GM12878 (cell line): ENCODE measurements around the gene MGAT1. TPM values are rescaled to one million over a fixed set of nuclear protein-coding genes. Genes with fewer than 3 reads are reported as not detected.

ENCODE experiments used
- ATAC-seq: fragments of 200-7000 bp; cut with Tn5 transposase; 3 replicates; pipeline ENCODE4 v1.9.1; 2020; ENCODE audit warnings: mild to moderate bottlenecking, moderate library complexity
- BruUV-seq: library from RNA; stranded (reverse); fragments of 400-500 nt; replicated peaks from 2 replicates; lab custom pipeline; 2021; lab: Mats Ljungman, UMichigan
- CTCF ChIA-PET: fragments of 300-600 bp; sonication (Branson Sonifier 250); formaldehyde crosslinking; extraction: SDS; loops from one replicate; lab custom pipeline; 2021; ENCODE audit warnings: inconsistent platforms; lab: Yijun Ruan, JAX
- POLR2A ChIA-PET: fragments of 350-600 bp; formaldehyde crosslinking; extraction: SDS; loops from one replicate; lab custom pipeline; 2021; ENCODE audit warnings: inconsistent platforms; lab: Charles Lee
- RAD21 ChIA-PET: fragments of 300-600 bp; sonication (Branson Sonifier 250); formaldehyde crosslinking; loops from one replicate; lab custom pipeline; 2023; ENCODE audit warnings: antibody characterized with exemption; ENCODE audit not compliant: unreplicated experiment; lab: Charles Lee
- SMC1A ChIA-PET: fragments of 300-600 bp; sonication (Branson Sonifier 250); formaldehyde crosslinking; loops from one replicate; lab custom pipeline; 2023; ENCODE audit not compliant: unreplicated experiment, uncharacterized antibody; lab: Charles Lee
- DNase-seq: peaks from one replicate; pipeline ENCODE4 v3.0.0-alpha.2; 2011; ENCODE audit warnings: low read depth, low spot score
- FAIRE-seq: peaks from 3 replicates; lab custom pipeline; 2011; peaks lifted over from hg19 to GRCh38; lab: Jason Lieb, UNC
- H2AFZ ChIP-seq: 2 replicates; pipeline ENCODE4 v1.6.0; 2011; ENCODE audit warnings: low read depth, low read length, control low read depth; ENCODE audit not compliant: control insufficient read depth
- H3K27ac ChIP-seq: 2 replicates; pipeline ENCODE4 v1.5.1; 2011; ENCODE audit warnings: control low read depth; ENCODE audit not compliant: control insufficient read depth, insufficient read depth
- H3K27me3 ChIP-seq, 2 experiments: replicated peaks in 1 of 2; 2 replicates each; pipeline versions ENCODE4 v1.6.0 to v1.6.1; 2011; ENCODE audit warnings: low read length in 1 of 2; ENCODE audit not compliant: control insufficient read depth in 2 of 2, insufficient read depth in 2 of 2
- H3K36me3 ChIP-seq, 2 experiments: 2 replicates each; pipeline ENCODE4 v1.5.1; 2011; ENCODE audit warnings: low read length in 1 of 2; ENCODE audit not compliant: control insufficient read depth in 2 of 2, insufficient read depth in 2 of 2
- H3K4me1 ChIP-seq: 2 replicates; pipeline ENCODE4 v1.6.1; 2011; ENCODE audit warnings: mild to moderate bottlenecking, low read length, moderate library complexity, mixed read lengths; ENCODE audit not compliant: control insufficient read depth, insufficient read depth
- H3K4me2 ChIP-seq: 2 replicates; pipeline ENCODE4 v1.6.0; 2011; ENCODE audit warnings: control low read depth; ENCODE audit not compliant: control insufficient read depth, insufficient read depth
- H3K4me3 ChIP-seq: fragments of 200-600 bp; sonication (generic); 2 replicates; pipeline ENCODE4 v1.5.1; 2016
- H3K79me2 ChIP-seq: 2 replicates; pipeline ENCODE4 v1.6.0; 2011; ENCODE audit warnings: low read length; ENCODE audit not compliant: control insufficient read depth, insufficient read depth
- H3K9ac ChIP-seq: 2 replicates; pipeline ENCODE4 v1.8.0; 2011; ENCODE audit warnings: low read length, control low read depth, mixed read lengths; ENCODE audit not compliant: control insufficient read depth, insufficient read depth
- H3K9me3 ChIP-seq: replicated peaks from 3 replicates; pipeline ENCODE4 v1.5.1; 2011; ENCODE audit warnings: mild to moderate bottlenecking, low read length; ENCODE audit not compliant: control insufficient read depth, insufficient read depth
- H4K20me1 ChIP-seq: 2 replicates; pipeline ENCODE4 v1.6.0; 2011; ENCODE audit not compliant: control insufficient read depth, insufficient read depth
- CBFB ChIP-seq: IDR thresholded peaks from 2 replicates; pipeline ENCODE4 v1.6.1; 2016; ENCODE audit warnings: antibody characterized with exemption, low read depth
- CHD4 ChIP-seq: fragments of 200-600 bp; sonication (generic); IDR thresholded peaks from 2 replicates; pipeline ENCODE4 v1.6.1; 2016; ENCODE audit warnings: mild to moderate bottlenecking
- E2F4 ChIP-seq: IDR thresholded peaks from 2 replicates; pipeline ENCODE4 v1.6.1; 2012; ENCODE audit warnings: low read depth, low read length, improper control_type of control experiment
- HDAC6 ChIP-seq: fragments of 200-600 bp; sonication (generic); IDR thresholded peaks from one replicate; pipeline ENCODE4 v1.8.0; 2017; ENCODE audit warnings: antibody characterized with exemption; ENCODE audit not compliant: unreplicated experiment
- HDGF ChIP-seq: fragments of 450-650 bp; IDR thresholded peaks from 2 replicates; pipeline ENCODE4 v1.6.1; 2016; ENCODE audit warnings: antibody characterized with exemption
- KDM1A ChIP-seq: fragments of 200-600 bp; sonication (generic); IDR thresholded peaks from 2 replicates; pipeline ENCODE4 v1.6.1; 2016; ENCODE audit warnings: borderline replicate concordance
- MAX ChIP-seq: IDR thresholded peaks from 2 replicates; pipeline ENCODE4 v1.6.1; 2012; ENCODE audit warnings: low read depth, low read length, improper control_type of control experiment
- MYC ChIP-seq: IDR thresholded peaks from 2 replicates; pipeline ENCODE4 v1.6.1; 2011; ENCODE audit warnings: mild to moderate bottlenecking, low read length, moderate library complexity, inconsistent platforms; ENCODE audit not compliant: insufficient read depth, insufficient replicate concordance, insufficient read length, severe bottlenecking
- NBN ChIP-seq: fragments of 450-650 bp; IDR thresholded peaks from 2 replicates; pipeline ENCODE4 v1.6.1; 2016
- NR2F1 ChIP-seq: fragments of 450-650 bp; conservative IDR thresholded peaks from 2 replicates; pipeline ENCODE4 v1.6.1; 2017; ENCODE audit warnings: mild to moderate bottlenecking
- PRDM15 ChIP-seq: fragments of 450-650 bp; formaldehyde crosslinking; IDR thresholded peaks from 2 replicates; pipeline ENCODE4 v1.4.0; 2020; ENCODE audit warnings: mild to moderate bottlenecking, moderate library complexity
- SKIL ChIP-seq: fragments of 450-650 bp; IDR thresholded peaks from 2 replicates; pipeline ENCODE4 v1.6.1; 2017; ENCODE audit warnings: mild to moderate bottlenecking, low read depth, inconsistent platforms; ENCODE audit not compliant: poor library complexity, severe bottlenecking
- SMC3 ChIP-seq: IDR thresholded peaks from 2 replicates; pipeline ENCODE4 v1.6.1; 2011; ENCODE audit warnings: low read length, improper control_type of control experiment, borderline replicate concordance
- SUZ12 ChIP-seq: fragments of 200-600 bp; sonication (generic); IDR thresholded peaks from one replicate; pipeline ENCODE4 v1.6.1; 2018; ENCODE audit warnings: antibody characterized with exemption, mild to moderate bottlenecking; ENCODE audit not compliant: unreplicated experiment
- WGBS: methylation state at CpG from one replicate; pipeline ENCODE4 v1.1.6; 2016; ENCODE audit warnings: low lambda C conversion rate; ENCODE audit not compliant: insufficient replicate concordance, insufficient coverage; ENCODE audit errors: missing lambda C conversion rate; 5-methylcytosine and 5-hydroxymethylcytosine counted together
- in situ Hi-C: fragments of 300-500 bp; cut with MboI; formaldehyde crosslinking; loops from 9 replicates; pipeline ENCODE4 v1.14.3; 2018; ENCODE audit warnings: mixed read lengths
- intact Hi-C: fragments of 100-400 bp; cut with micrococcal nuclease; formaldehyde crosslinking; loops from one replicate; pipeline ENCODE4 v1.14.2; 2022; ENCODE audit not compliant: unreplicated experiment
- polyA plus RNA-seq, 11 experiments: library from polyadenylated mRNA; depleted of rRNA in 4 of 11; unstranded in 6 of 11; stranded (reverse) in 5 of 11; fragments of >200 nt; fragmentation: Nextera tagmentation in 4 of 11; fragmentation: Illumina TruSeq in 1 of 11; extraction: Ambion mirVana in 4 of 11; extraction: Trizol in 1 of 11; gene quantifications; 1 replicate in 1 of 11; 2 replicates in 10 of 11; pipeline versions ENCODE4 v1.2.1 to v1.2.3, GENCODE V29; 2011 to 2016; ENCODE audit warnings: inconsistent platforms in 2 of 11, missing spikeins in 2 of 11, low read depth in 1 of 11
- total RNA-seq, 4 experiments: library from RNA; depleted of rRNA in 3 of 4; stranded (reverse); fragments of >200 nt in 3 of 4; fragmentation: Illumina TruSeq in 1 of 4; extraction: Trizol in 1 of 4; gene quantifications; 2 replicates each; pipeline versions ENCODE4 v1.2.1 to v1.2.3, GENCODE V29; 2013 to 2021

The MGAT1 gene
- total and polyA plus RNA-seq, 10 of the 15 experiments (the other 5 are each of a cell fraction or from before 2014, with no cell fraction given), result 3.1 to 88.4 (median 62.7) TPM

- TF ChIP-seq CBFB (no peak), HDAC6 (no peak), PRDM15 (CRISPR knock-in tag) (no peak), MAX (no peak), SMC3 (no peak), SKIL (no peak), NBN (no peak), HDGF (no peak), E2F4 (no peak), NR2F1 (no peak), SUZ12 (no peak), KDM1A (no peak), MYC (no peak), CHD4 (no peak)
- ATAC-seq (no peak), DNase-seq (no peak), FAIRE-seq (no peak)
- WGBS, result 100% methylated on average over 1 of the region's 1 CpG
- ChIA-PET CTCF (interaction anchor here (0.7 to 1.2 kb wide), 2 partner anchors 11 to 64 kb away, joined by 3 read pairs; no protein-coding TSS in a partner anchor), RAD21 (no interaction called here), POLR2A (interaction anchor here (1.4 kb wide), 1 partner anchor 17 kb away, joined by 4 read pairs; no protein-coding TSS in a partner anchor), SMC1A (no interaction called here)
- H3K9ac ChIP-seq, result no peak overlapping the region
- no peaks in the 10 kb centered on the region for H4K20me1 ChIP-seq
- peaks cover 12 to 22% of the 10 kb centered on the region in 2 experiments for H3K36me3 ChIP-seq
- no peak overlapping the region for H3K4me3 ChIP-seq
- BruUV-seq, result no TSS peak
- in situ Hi-C loops (no loop called here), intact Hi-C loops (no loop called here)
- no peaks in the 10 kb centered on the region for H3K79me2 ChIP-seq
- no peak overlapping the region for H2AFZ ChIP-seq
- no peaks in the 10 kb centered on the region for H3K4me1 ChIP-seq
- no peaks in the 10 kb centered on the region for H3K27me3 ChIP-seq
- no peak overlapping the region for H3K27ac ChIP-seq
- H3K4me2 ChIP-seq, result no peak overlapping the region
- peaks cover 40% of the 10 kb centered on the region for H3K9me3 ChIP-seq
Observed at GRCh38 chr5:180848265-180848664, 45.7 kb upstream of the MGAT1 start.
